Keratinocyte (primary cell): ENCODE results near the gene ANKFN1.

ENCODE experiments used
- CTCF ChIP-seq, 3 experiments: IDR thresholded peaks in 1 of 3; conservative IDR thresholded peaks in 1 of 3; optimal IDR thresholded peaks in 1 of 3; 2 replicates in 2 of 3; 3 replicates in 1 of 3; pipeline versions ENCODE3 to v1.5.1; 2011; ENCODE audit warnings: low read length in 3 of 3, mild to moderate bottlenecking in 3 of 3, moderate library complexity in 2 of 3, control low read depth in 1 of 3, inconsistent platforms in 1 of 3; ENCODE audit not compliant: insufficient read depth in 2 of 3; ENCODE audit errors: extremely low read depth in 1 of 3
- EZH2 ChIP-seq: IDR thresholded peaks from one replicate; pipeline ENCODE4 v1.6.1; 2012; ENCODE audit warnings: inconsistent platforms, mild to moderate bottlenecking, low read length, moderate library complexity

GRCh38 chr17:56175299-56175955, 22.2 kb downstream of the ANKFN1 start:
- TF ChIP-seq CTCF (optimal IDR thresholded peaks at IDR 0.05 in 1 of 3, IDR thresholded peaks at IDR 0.05 in 1 of 3, conservative IDR thresholded peaks at IDR 0.05 in 1 of 3; ENCODE audit: extremely low read depth in 1 of 3, insufficient read depth in 2 of 3, low read length in 3 of 3) (no peak), EZH2 (no peak)
